ENCODE results near the gene RACK1.

The RACK1 gene

DNA sequence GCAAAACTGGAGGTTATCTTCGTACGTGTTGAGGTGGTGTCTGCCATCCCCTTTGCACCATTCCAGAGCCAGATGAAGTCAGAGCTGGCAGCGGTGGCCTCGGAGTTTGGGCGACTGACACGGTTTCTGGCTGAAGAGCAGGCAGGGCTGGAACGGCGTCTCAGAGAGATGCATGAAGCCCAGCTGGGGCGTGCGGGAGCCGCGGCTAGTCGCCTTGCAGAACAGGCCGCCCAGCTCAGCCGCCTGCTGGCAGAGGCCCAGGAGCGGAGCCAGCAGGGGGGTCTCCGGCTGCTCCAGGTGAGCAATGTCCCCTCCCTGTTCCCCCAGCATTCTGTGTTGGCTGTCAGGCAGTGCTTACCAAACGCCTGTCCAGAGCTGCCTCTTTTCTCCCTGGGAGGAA lies 11.1 kb downstream of the RACK1 start:
- 0 out of 2 replicates have a peak, but pooled peaks cover 6% of the 10 kb centered on the region for H3K79me2 ChIP-seq (ENCODE audit: insufficient read depth, low read length)

DNA sequence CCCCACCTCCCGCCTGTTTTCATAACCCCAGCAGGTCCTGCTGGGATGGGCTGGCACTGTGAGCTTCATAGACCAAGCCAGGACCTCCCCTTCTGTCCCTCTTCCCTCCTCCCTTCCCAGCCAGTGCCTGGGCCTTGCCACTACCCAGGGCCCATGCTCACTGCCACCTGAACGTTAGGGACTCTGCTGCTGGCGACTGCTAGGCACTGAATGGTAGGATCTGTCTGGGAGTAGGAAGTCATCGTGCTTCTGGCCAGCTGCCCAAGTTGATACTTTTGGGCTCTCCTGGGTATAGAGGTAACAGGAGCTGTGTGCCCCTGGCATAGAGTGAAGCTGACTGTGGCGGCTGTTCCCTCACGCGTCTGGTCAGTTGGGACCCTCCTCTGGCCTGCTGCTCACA lies 12.3 kb downstream of the RACK1 start:
- Histone ChIP-seq H3F3A (ENCODE audit: insufficient read depth) (peaks cover 35% of the 10 kb centered on the region), H3K36me3 (ENCODE audit: low read length) (no peaks in the 10 kb centered on the region; the same call in 1 of the 2 replicates)

More for the DNA sequence above, 11.1 kb downstream of the RACK1 start:
- TF ChIP-seq, protein P1, sequence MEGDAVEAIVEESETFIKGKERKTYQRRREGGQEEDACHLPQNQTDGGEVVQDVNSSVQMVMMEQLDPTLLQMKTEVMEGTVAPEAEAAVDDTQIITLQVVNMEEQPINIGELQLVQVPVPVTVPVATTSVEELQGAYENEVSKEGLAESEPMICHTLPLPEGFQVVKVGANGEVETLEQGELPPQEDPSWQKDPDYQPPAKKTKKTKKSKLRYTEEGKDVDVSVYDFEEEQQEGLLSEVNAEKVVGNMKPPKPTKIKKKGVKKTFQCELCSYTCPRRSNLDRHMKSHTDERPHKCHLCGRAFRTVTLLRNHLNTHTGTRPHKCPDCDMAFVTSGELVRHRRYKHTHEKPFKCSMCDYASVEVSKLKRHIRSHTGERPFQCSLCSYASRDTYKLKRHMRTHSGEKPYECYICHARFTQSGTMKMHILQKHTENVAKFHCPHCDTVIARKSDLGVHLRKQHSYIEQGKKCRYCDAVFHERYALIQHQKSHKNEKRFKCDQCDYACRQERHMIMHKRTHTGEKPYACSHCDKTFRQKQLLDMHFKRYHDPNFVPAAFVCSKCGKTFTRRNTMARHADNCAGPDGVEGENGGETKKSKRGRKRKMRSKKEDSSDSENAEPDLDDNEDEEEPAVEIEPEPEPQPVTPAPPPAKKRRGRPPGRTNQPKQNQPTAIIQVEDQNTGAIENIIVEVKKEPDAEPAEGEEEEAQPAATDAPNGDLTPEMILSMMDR (IDR thresholded peaks at IDR 0.05; ENCODE audit: insufficient read depth, low read length, poor library complexity, severe bottlenecking) = no peak
- no peak for TF ChIP-seq EZH2phosphoT487 (conservative IDR thresholded peaks at IDR 0.05; ENCODE audit: low read length)
- Histone ChIP-seq H3K9ac (ENCODE audit: low read length) (no peak overlapping the region), H3F3A (ENCODE audit: insufficient read depth) (peaks cover 47% of the 10 kb centered on the region), H3K9me3 (ENCODE audit: insufficient read depth, low read length) (no peaks in the 10 kb centered on the region), H3K27me3 (ENCODE audit: low read length) (no peaks in the 10 kb centered on the region), H4K20me1 (ENCODE audit: low read depth, low read length) (peaks cover under 1% of the 10 kb centered on the region; the same call in 1 of the 2 replicates), H3K27ac (ENCODE audit: low read depth, low read length) (no peak overlapping the region), H3K4me2 (ENCODE audit: low read depth, low read length, poor library complexity, severe bottlenecking) (no peak overlapping the region), H3K4me3 (ENCODE audit: insufficient read depth, low read length, poor library complexity, severe bottlenecking) (no peak overlapping the region), H3K36me3 (ENCODE audit: low read length) (peaks cover 10% of the 10 kb centered on the region), H2AFZ (ENCODE audit: low read depth, low read length, severe bottlenecking) (no peak overlapping the region), H3K9me2 (replicated peaks; ENCODE audit: insufficient read depth, low read length) (no peaks in the 10 kb centered on the region)

DNA sequence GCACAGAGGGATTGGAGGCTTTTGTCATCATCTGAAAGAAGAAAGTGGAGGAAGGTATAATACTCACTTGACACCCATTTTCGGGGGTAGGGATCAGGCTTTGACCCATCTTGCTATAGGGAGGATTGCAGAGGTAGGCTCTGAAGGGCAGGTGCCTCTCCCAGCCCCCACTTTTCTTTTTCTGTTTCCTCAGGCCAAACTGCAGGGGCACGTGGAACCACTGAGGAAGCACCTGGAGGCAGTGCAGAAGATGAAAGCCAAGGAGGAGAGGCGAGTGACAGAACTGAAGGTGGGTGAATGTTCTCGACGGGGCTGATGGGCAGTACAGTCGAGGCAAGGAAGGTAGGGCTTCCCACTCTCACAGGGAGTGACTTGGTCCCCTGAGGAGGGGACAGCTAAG lies 13.2 kb downstream of the RACK1 start:
- H3K4me3 ChIP-seq (ENCODE audit: insufficient read depth, low read length, poor library complexity, severe bottlenecking) = no peak overlapping the region
- H3K36me3 ChIP-seq (ENCODE audit: low read length) = no peaks in the 10 kb centered on the region
- H3K79me2 ChIP-seq (ENCODE audit: insufficient read depth, low read length) = peaks cover 18% of the 10 kb centered on the region
- H2AFZ ChIP-seq (ENCODE audit: low read depth, low read length, severe bottlenecking) = no peak overlapping the region
- no peak overlapping the region for H3K9ac ChIP-seq (ENCODE audit: low read length)
- peaks cover 29% of the 10 kb centered on the region for H3F3A ChIP-seq (ENCODE audit: insufficient read depth)
- no peaks in the 10 kb centered on the region for H4K20me1 ChIP-seq (ENCODE audit: low read depth, low read length)
- no peak overlapping the region for H3K27ac ChIP-seq (ENCODE audit: low read depth, low read length)
- no peak overlapping the region for H3K4me2 ChIP-seq (ENCODE audit: low read depth, low read length, poor library complexity, severe bottlenecking)
- TF ChIP-seq, protein P1 (IDR thresholded peaks at IDR 0.05; ENCODE audit: insufficient read depth, low read length, poor library complexity, severe bottlenecking) = no peak
- no peak for TF ChIP-seq EZH2phosphoT487 (conservative IDR thresholded peaks at IDR 0.05; ENCODE audit: low read length)
- H3K9me2 ChIP-seq (replicated peaks; ENCODE audit: insufficient read depth, low read length) = no peaks in the 10 kb centered on the region
- no peaks in the 10 kb centered on the region for H3K27me3 ChIP-seq (ENCODE audit: low read length)
- H3K9me3 ChIP-seq (ENCODE audit: insufficient read depth, low read length) = no peaks in the 10 kb centered on the region

More for the DNA sequence above, 12.3 kb downstream of the RACK1 start:
- H3K27me3 ChIP-seq (ENCODE audit: low read length) = no peaks in the 10 kb centered on the region
- no peaks in the 10 kb centered on the region for H3K9me3 ChIP-seq (ENCODE audit: insufficient read depth, low read length)
- H4K20me1 ChIP-seq (ENCODE audit: low read depth, low read length) = no peaks in the 10 kb centered on the region
- peaks cover 9% of the 10 kb centered on the region for H3K79me2 ChIP-seq (ENCODE audit: insufficient read depth, low read length)
- H3K9me2 ChIP-seq (replicated peaks; ENCODE audit: insufficient read depth, low read length) = no peaks in the 10 kb centered on the region
- H2AFZ ChIP-seq (ENCODE audit: low read depth, low read length, severe bottlenecking) = no peak overlapping the region
- no peak for TF ChIP-seq EZH2phosphoT487 (conservative IDR thresholded peaks at IDR 0.05; ENCODE audit: low read length)
- TF ChIP-seq, protein P1 (IDR thresholded peaks at IDR 0.05; ENCODE audit: insufficient read depth, low read length, poor library complexity, severe bottlenecking) = no peak
- no peak overlapping the region for H3K4me3 ChIP-seq (ENCODE audit: insufficient read depth, low read length, poor library complexity, severe bottlenecking)
- no peak overlapping the region for H3K27ac ChIP-seq (ENCODE audit: low read depth, low read length)
- H3K4me2 ChIP-seq (ENCODE audit: low read depth, low read length, poor library complexity, severe bottlenecking) = no peak overlapping the region
- no peak overlapping the region for H3K9ac ChIP-seq (ENCODE audit: low read length)
